OCI-LY7 (cell line): ENCODE measurements around the gene MXRA8. TPM values are rescaled to one million over a fixed set of nuclear protein-coding genes. Genes with fewer than 3 reads are reported as not detected.

Experiments used
- BruUV-seq: library from RNA; stranded (reverse); fragments of 400-500 nt; replicated peaks from 2 replicates; lab custom pipeline; 2021; lab: Mats Ljungman, UMichigan
- CTCF ChIA-PET: fragments of 300-600 bp; sonication (Branson Sonifier 250); formaldehyde crosslinking; loops from one replicate; lab custom pipeline; 2022; ENCODE audit warnings: antibody characterized with exemption; ENCODE audit not compliant: unreplicated experiment; lab: Charles Lee
- POLR2A ChIA-PET: fragments of 300-600 bp; sonication (Branson Sonifier 250); formaldehyde crosslinking; loops from one replicate; lab custom pipeline; 2022; ENCODE audit warnings: antibody characterized with exemption; lab: Charles Lee
- DNase-seq: peaks from one replicate; pipeline ENCODE4 v3.0.0-alpha.2; 2015; ENCODE audit warnings: low spot score
- H2AFZ ChIP-seq: fragments of 200-600 bp; sonication (generic), shearing (Covaris generic); 2 replicates; pipeline ENCODE4 v1.6.1; 2014; ENCODE audit warnings: mild to moderate bottlenecking, antibody characterized with exemption, low read length, moderate library complexity
- H3K27ac ChIP-seq: fragments of 200-600 bp; sonication (generic); 2 replicates; pipeline ENCODE4 v1.5.1; 2014; ENCODE audit warnings: mixed run types, low read depth, mild to moderate bottlenecking, moderate library complexity, low read length, inconsistent platforms; ENCODE audit not compliant: poor library complexity, severe bottlenecking
- H3K36me3 ChIP-seq: fragments of 200-600 bp; sonication (generic); 2 replicates; pipeline ENCODE4 v1.6.1; 2014; ENCODE audit warnings: mild to moderate bottlenecking, antibody characterized with exemption, low read length, moderate library complexity, mixed read lengths; ENCODE audit not compliant: insufficient read depth
- H3K4me1 ChIP-seq: fragments of 200-600 bp; sonication (generic); 2 replicates; pipeline ENCODE4 v1.5.1; 2014; ENCODE audit warnings: mild to moderate bottlenecking, low read length; ENCODE audit not compliant: insufficient read depth, poor library complexity, severe bottlenecking
- H3K4me2 ChIP-seq: fragments of 200-600 bp; sonication (generic); 2 replicates; pipeline ENCODE4 v1.6.1; 2014; ENCODE audit warnings: mild to moderate bottlenecking, low read length
- H3K4me3 ChIP-seq: fragments of 200-600 bp; sonication (generic); 2 replicates; pipeline ENCODE4 v1.5.1; 2014; ENCODE audit warnings: mild to moderate bottlenecking, low read depth, low read length; ENCODE audit not compliant: poor library complexity, severe bottlenecking
- H3K79me2 ChIP-seq: fragments of 200-600 bp; sonication (generic); 2 replicates; pipeline ENCODE4 v1.6.1; 2016; ENCODE audit warnings: low read depth, mild to moderate bottlenecking, low read length, moderate library complexity, mixed read lengths; ENCODE audit not compliant: insufficient read depth
- H3K9me2 ChIP-seq: fragments of 200-600 bp; sonication (generic); 2 replicates; pipeline ENCODE4 v1.6.1; 2016; ENCODE audit warnings: mild to moderate bottlenecking, low read length, mixed read lengths; ENCODE audit not compliant: insufficient read depth
- H3K9me3 ChIP-seq: fragments of 200-600 bp; sonication (generic); 2 replicates; pipeline ENCODE4 v1.6.1; 2014; ENCODE audit warnings: mild to moderate bottlenecking, mixed run types, low read length, mixed read lengths
- H4K20me1 ChIP-seq: fragments of 200-600 bp; sonication (generic); 2 replicates; pipeline ENCODE4 v1.6.1; 2014; ENCODE audit warnings: mild to moderate bottlenecking, antibody characterized with exemption, low read length, moderate library complexity, mixed read lengths; ENCODE audit not compliant: insufficient read depth
- EZH2phosphoT487 ChIP-seq: fragments of 200-600 bp; sonication (generic); IDR thresholded peaks from 2 replicates; pipeline ENCODE4 v1.6.1; 2018; ENCODE audit warnings: low read depth, borderline replicate concordance, mild to moderate bottlenecking, mixed run types, antibody characterized with exemption, low read length, moderate library complexity, mixed read lengths
- intact Hi-C: fragments of 100-400 bp; cut with micrococcal nuclease; formaldehyde crosslinking; loops from one replicate; pipeline ENCODE4 v1.10.0; 2022; ENCODE audit not compliant: unreplicated experiment
- total RNA-seq, 2 experiments: library from RNA; depleted of rRNA in 1 of 2; stranded (reverse); fragments of >200 nt in 1 of 2; shearing (Covaris generic) in 1 of 2; gene quantifications; 2 replicates each; pipeline ENCODE4 v1.2.3, GENCODE V29; 2014 to 2022
- TF ChIP-seq, protein P1 (sequence below): fragments of 200-600 bp; sonication (generic); conservative IDR thresholded peaks from 2 replicates; pipeline ENCODE4 v1.5.1; 2014; ENCODE audit warnings: mild to moderate bottlenecking, antibody characterized with exemption, low read length, moderate library complexity, mixed read lengths

The MXRA8 gene
- total RNA-seq, 2 experiments from 2014 or later, result not detected

DNA sequence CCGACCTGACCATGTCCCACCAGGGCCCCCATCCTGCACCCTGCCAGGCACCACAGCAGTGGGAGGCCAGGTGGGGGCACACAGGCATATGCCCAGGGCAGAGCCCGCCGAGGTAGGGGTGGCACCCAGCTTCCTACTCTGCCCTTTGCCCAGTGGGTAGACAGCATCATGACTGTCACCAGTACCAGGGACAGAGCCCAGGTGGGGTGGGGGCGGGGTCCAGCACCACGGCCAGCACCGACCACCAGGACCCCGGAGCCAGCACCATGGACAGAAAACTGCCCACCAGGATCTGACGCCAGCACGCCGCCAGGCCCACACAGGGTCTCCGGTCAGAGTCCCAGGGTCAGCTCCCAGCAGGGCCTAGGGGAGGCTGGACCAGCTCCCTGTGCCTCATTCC, 23.5 kb downstream of the MXRA8 start:
- Histone ChIP-seq H3K36me3 (0 out of 2 replicates have a peak, but pooled peaks cover 2% of the 10 kb centered on the region), H3K27ac (no peak overlapping the region), H3K79me2 (no peaks in the 10 kb centered on the region), H3K4me1 (no peaks in the 10 kb centered on the region), H4K20me1 (no peaks in the 10 kb centered on the region), H3K9me2 (no peaks in the 10 kb centered on the region), H2AFZ (no peak overlapping the region), H3K9me3 (no peaks in the 10 kb centered on the region), H3K4me3 (no peak overlapping the region), H3K4me2 (no peak overlapping the region)
- intact Hi-C loops, result no loop called here
- CTCF ChIA-PET, result no interaction called here
- no peak for TF ChIP-seq EZH2phosphoT487
- TF ChIP-seq, protein P1, sequence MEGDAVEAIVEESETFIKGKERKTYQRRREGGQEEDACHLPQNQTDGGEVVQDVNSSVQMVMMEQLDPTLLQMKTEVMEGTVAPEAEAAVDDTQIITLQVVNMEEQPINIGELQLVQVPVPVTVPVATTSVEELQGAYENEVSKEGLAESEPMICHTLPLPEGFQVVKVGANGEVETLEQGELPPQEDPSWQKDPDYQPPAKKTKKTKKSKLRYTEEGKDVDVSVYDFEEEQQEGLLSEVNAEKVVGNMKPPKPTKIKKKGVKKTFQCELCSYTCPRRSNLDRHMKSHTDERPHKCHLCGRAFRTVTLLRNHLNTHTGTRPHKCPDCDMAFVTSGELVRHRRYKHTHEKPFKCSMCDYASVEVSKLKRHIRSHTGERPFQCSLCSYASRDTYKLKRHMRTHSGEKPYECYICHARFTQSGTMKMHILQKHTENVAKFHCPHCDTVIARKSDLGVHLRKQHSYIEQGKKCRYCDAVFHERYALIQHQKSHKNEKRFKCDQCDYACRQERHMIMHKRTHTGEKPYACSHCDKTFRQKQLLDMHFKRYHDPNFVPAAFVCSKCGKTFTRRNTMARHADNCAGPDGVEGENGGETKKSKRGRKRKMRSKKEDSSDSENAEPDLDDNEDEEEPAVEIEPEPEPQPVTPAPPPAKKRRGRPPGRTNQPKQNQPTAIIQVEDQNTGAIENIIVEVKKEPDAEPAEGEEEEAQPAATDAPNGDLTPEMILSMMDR, result no peak
- BruUV-seq, result no TSS peak
- POLR2A ChIA-PET, result no interaction called here
- no peak for DNase-seq

- Histone ChIP-seq H3K4me1 (no peaks in the 10 kb centered on the region), H4K20me1 (no peaks in the 10 kb centered on the region), H3K9me3 (no peaks in the 10 kb centered on the region), H2AFZ (no peak overlapping the region), H3K4me2 (no peak overlapping the region), H3K4me3 (no peak overlapping the region), H3K79me2 (no peaks in the 10 kb centered on the region), H3K27ac (no peak overlapping the region), H3K9me2 (no peaks in the 10 kb centered on the region), H3K36me3 (peaks cover 12% of the 10 kb centered on the region; the same call in 1 of the 2 replicates)
- ChIA-PET POLR2A (no interaction called here), CTCF (no interaction called here)
- intact Hi-C loops, result no loop called here
- BruUV-seq, result no TSS peak
- no peak for DNase-seq
- TF ChIP-seq, protein P1, result no peak
- no peak for TF ChIP-seq EZH2phosphoT487
Measured at GRCh38 chr1:1333551-1334241, 24.7 kb downstream of the MXRA8 start.

GRCh38 chr1:1332774-1333480, 25.4 kb downstream of the MXRA8 start:
- H3K27ac ChIP-seq, result no peak overlapping the region
- H3K79me2 ChIP-seq, result no peaks in the 10 kb centered on the region
- H3K4me3 ChIP-seq, result no peak overlapping the region
- no peak for DNase-seq
- H3K9me2 ChIP-seq, result no peaks in the 10 kb centered on the region
- H3K36me3 ChIP-seq, result peaks cover 19% of the 10 kb centered on the region; the same call in 1 of the 2 replicates
- TF ChIP-seq, protein P1, result no peak
- TF ChIP-seq EZH2phosphoT487, result no peak
- intact Hi-C loops, result no loop called here
- no peak overlapping the region for H2AFZ ChIP-seq
- POLR2A ChIA-PET, result no interaction called here
- H3K9me3 ChIP-seq, result no peaks in the 10 kb centered on the region
- CTCF ChIA-PET, result no interaction called here
- H3K4me1 ChIP-seq, result no peaks in the 10 kb centered on the region
- H3K4me2 ChIP-seq, result no peak overlapping the region
- no peaks in the 10 kb centered on the region for H4K20me1 ChIP-seq
- BruUV-seq, result no TSS peak
